NCI-H345 treated with DMSO at 0.1 percent for 48 hours (cell line): ENCODE measurements around the gene HDGF.
A peak's percentile ranks its signal among the peaks of the same experiment; 100 is the strongest.
"Not testable (repeated sequence)": the region's sequence is repeated elsewhere in the genome, so short reads cannot be mapped to it uniquely, and the experiment has no call there.

Experiments used
- DNase-seq: peaks from one replicate; lab custom pipeline; 2025; ENCODE audit not compliant: unreplicated experiment; lab: John Stamatoyannopoulos, UW

HDGF gene

GRCh38 chr1:156767101-156767878, 15.8 kb upstream of the HDGF start, which contains the start of gene PRCC:
Gene PRCC, plus strand, starts transcription at chr1:156767535. Its CDS starts 237 bp downstream, at chr1:156767772.
- peak; percentile 99 for DNase-seq

GRCh38 chr1:156766298-156767100, 15.0 kb upstream of the HDGF start:
- no peak for DNase-seq

- no peak for DNase-seq
These were observed 14.2 kb upstream of the HDGF start for GRCh38 chr1:156765666-156766065.

GRCh38 chr1:156765136-156765535, 13.7 kb upstream of the HDGF start:
- not testable (repeated sequence) for DNase-seq

GRCh38 chr1:156760796-156761104, 9.3 kb upstream of the HDGF start:
- DNase-seq, result no peak

- no peak for DNase-seq
These were observed 8.8 kb upstream of the HDGF start for GRCh38 chr1:156760092-156760795.

DNA sequence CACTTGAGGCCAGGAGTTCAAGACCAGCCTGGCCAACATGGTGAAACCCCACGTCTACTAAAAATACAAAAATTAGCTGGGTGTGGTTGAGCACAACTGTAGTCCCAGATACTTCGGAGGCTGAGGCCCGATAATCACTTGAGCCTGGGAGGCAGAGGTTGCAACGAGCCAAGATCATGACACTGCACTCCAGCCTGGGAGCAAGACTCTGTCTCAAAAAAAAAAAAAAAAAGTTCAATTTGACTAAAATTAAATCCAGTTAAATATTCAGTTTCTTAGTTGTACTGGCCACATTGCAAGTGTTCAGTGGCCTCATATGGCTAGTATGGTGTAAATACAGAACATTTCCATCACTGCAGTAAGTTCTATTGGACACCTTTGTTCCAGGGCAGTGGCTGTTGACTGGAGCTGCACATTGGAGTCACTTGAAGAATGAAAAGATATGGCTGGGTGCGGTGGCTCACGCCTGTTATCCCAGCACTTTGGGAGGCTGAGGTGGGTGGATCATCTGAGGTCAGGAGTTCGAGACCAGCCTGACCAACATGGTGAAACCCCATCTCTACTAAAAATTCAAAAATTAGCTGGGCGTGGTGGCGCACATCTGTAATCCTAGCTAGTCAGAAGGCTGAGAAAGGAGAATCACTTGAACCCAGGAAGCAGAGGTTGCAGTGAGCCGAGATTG, 6.2 kb upstream of the HDGF start:
- not testable (repeated sequence) for DNase-seq

DNA sequence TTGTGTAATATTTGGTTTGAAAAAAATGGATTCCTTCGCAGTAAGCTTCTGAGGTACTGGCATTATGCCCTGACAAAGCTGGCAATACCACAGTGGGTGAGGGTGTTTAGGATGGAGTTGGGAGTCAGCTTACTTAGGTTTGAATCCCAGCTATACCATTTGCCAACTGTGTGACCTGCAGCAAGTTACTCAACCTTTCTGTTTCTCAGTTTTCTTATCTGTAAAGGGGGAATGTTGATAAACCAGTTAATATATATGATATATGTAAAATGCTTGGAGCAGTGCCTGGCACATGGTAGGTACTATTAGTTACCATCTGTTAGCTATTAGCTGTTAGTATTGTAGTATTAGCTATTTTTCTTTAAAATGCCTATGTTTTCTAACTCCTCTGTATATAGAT, 4.9 kb upstream of the HDGF start:
- no peak for DNase-seq

- no peak for DNase-seq
These were observed 4.1 kb upstream of the HDGF start for GRCh38 chr1:156755527-156755950.

DNA sequence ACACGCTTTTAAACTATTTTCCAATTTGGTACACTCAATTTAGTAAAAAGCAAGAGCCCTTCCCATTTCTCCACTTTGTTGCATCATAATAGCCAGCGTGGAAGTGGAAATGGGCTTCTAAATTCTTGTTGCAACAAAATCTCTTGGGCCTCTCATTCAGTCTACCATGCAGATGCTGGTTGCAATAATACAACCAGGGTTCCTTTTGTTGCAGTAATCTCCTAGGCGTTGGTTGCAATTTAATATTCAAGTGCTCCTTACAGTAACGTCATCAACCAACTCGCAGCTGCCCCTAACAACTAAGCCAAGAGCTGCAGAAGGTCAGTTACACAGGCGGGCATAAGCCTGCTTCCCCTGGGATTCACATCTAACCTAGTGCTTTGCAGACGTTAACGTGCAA, 2.7 kb upstream of the HDGF start:
- no peak for DNase-seq

- no peak for DNase-seq
These were observed 1.5 kb upstream of the HDGF start for GRCh38 chr1:156752843-156753482.

GRCh38 chr1:156751757-156752481, 444 bp upstream of the HDGF start:
- peak; percentile 83 for DNase-seq

GRCh38 chr1:156750711-156751450, 594 bp downstream of the HDGF start:
- no peak for DNase-seq

DNA sequence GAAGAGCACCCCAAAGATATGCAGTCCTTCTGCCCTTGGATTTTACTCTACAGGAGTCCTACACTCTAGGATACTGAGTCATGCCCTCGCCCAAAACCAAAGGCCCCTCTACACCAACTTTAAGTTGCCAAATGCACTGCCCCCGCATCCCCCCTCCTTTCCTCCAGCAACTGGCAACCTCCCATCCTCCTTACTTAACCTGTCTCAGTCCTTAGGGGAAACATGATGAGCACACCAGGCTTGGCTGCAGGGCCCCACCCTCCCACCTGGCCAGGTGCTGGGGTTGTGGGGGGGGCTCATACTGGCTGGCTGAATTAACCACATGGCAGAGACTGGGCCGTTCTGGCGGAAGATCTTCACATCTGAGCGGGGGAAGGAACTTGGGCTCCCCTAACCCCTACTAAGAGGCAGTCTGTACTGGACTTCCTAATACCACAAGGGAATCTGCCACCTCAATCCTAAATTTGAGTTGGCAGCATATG, 1.2 kb downstream of the HDGF start:
- no peak for DNase-seq

DNA sequence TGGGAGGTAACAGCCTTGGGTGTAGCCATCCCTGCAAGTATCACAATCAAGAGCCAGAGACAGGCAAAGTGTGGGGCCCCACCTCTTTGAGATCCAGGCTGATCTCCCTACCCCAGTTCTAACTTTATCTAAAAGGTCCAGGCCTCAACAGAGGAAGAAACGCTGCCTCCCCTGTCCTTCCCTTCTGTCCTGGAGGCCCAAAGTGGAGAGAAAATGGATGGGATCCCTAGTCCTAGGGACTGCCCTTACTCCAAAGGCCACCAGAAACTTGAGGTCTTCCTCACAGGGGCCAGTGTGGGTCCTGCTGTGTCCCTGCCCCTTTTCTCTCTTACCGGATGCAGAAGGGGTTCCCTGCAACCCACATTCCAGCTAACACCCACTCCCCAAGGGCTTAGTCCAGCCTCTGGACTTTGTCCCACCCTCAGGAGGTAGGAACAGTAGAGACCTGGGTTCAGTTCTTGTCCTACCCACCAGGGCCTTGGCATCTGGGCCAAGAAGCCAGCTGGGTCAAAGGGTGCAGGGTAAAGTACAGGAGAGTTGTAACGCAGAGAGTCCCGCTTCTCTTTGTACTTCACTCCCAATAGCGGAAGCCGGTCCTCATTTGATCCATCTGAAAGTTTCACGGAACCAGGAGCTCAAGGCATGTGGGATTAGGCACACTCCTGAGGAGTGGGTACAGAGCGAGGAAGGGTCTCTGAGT, 1.9 kb downstream of the HDGF start:
- DNase-seq, result no peak

DNA sequence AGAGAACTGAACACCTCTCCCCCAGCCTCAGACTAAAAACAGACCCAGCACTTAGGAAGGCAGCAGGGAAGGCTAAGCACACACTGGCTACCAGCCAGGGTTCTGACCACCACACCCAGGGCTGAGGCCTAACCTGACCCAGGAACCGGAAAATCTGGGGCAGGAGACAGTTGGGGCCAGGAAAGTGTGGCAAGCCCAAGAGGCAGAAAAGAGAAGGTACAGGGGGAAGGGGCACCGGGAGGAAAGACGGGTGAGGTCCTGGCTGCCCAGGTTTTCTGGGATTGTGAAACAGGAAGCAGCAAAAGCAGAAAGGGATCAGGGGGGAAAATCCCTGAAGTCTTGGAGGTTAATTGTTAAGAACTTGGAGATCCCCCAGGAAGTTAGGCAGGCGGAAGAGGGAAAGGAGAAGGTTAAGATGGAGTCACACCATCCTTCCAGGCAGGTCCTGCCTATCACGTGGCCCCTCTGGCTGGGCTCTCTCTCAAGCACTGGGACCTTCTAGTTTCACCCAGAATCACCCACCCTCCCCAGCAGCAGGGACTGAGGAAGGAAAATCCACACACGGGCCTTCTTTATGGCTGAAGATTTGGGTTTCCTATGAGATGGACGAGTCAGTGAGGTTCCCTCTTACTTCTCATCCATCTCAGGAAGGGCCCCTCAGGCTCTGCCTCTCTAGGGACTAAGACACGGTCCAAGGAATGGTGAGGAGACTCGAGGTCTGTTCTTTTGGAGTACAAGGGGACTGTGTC, 2.6 kb downstream of the HDGF start:
- no peak for DNase-seq

- no peak for DNase-seq
These were observed 3.5 kb downstream of the HDGF start for GRCh38 chr1:156747742-156748669.
